GM19452 (cell line): ENCODE measurements around the gene CALCOCO1.
"Not testable (repeated sequence)": the region's sequence is repeated elsewhere in the genome, so short reads cannot be mapped to it uniquely, and the experiment has no call there.

Source experiments
- ATAC-seq: cut with Tn5 transposase; IDR thresholded peaks from one replicate; pipeline ENCODE4 v1.9.1; 2021; ENCODE audit not compliant: unreplicated experiment

CALCOCO1 gene

GRCh38 chr12:53727310-53728041 lies at the start of gene CALCOCO1:
TSS of gene CALCOCO1 (minus strand) at chr12:53727452. CDS start at chr12:53725242, 2,210 bp downstream.
- peak; percentile 98 for ATAC-seq

GRCh38 chr12:53776872-53777271 lies 49.6 kb upstream of the CALCOCO1 start:
- ATAC-seq = no peak

- ATAC-seq = no peak
These were observed 48.4 kb upstream of the CALCOCO1 start for GRCh38 chr12:53775478-53776145.

- ATAC-seq = no peak
These were observed 43.0 kb upstream of the CALCOCO1 start for GRCh38 chr12:53770281-53770680.

- no peak for ATAC-seq
These were observed 41.7 kb upstream of the CALCOCO1 start for GRCh38 chr12:53768976-53769375.

GRCh38 chr12:53766881-53767280 lies 39.6 kb upstream of the CALCOCO1 start:
- no peak for ATAC-seq

- no peak for ATAC-seq
These were observed 38.6 kb upstream of the CALCOCO1 start for GRCh38 chr12:53765891-53766290.

- ATAC-seq = no peak
These were observed 37.4 kb upstream of the CALCOCO1 start for GRCh38 chr12:53764615-53765014.

- ATAC-seq = not testable (repeated sequence)
These were observed 35.5 kb upstream of the CALCOCO1 start for GRCh38 chr12:53762793-53763192.

- ATAC-seq = no peak
These were observed 34.1 kb upstream of the CALCOCO1 start for GRCh38 chr12:53761306-53761705.

GRCh38 chr12:53759261-53759660 lies 32.0 kb upstream of the CALCOCO1 start:
- no peak for ATAC-seq

- no peak for ATAC-seq
These were observed 31.5 kb upstream of the CALCOCO1 start for GRCh38 chr12:53758730-53759103.

- ATAC-seq = no peak
These were observed 31.0 kb upstream of the CALCOCO1 start for GRCh38 chr12:53758081-53758729.

- peak; percentile 69 for ATAC-seq
These were observed 30.0 kb upstream of the CALCOCO1 start for GRCh38 chr12:53757101-53757770.

- no peak for ATAC-seq
These were observed 29.2 kb upstream of the CALCOCO1 start for GRCh38 chr12:53756300-53757100.

GRCh38 chr12:53755893-53756292 lies 28.6 kb upstream of the CALCOCO1 start:
- no peak for ATAC-seq

- ATAC-seq = no peak
These were observed 28.2 kb upstream of the CALCOCO1 start for GRCh38 chr12:53755451-53755891.

GRCh38 chr12:53754633-53755264 lies 27.5 kb upstream of the CALCOCO1 start:
- ATAC-seq = no peak

GRCh38 chr12:53754188-53754585 lies 26.9 kb upstream of the CALCOCO1 start:
- ATAC-seq = no peak

GRCh38 chr12:53752621-53753020 lies 25.4 kb upstream of the CALCOCO1 start:
- no peak for ATAC-seq
